ENCODE results near the gene NDUFS4.

DNA sequence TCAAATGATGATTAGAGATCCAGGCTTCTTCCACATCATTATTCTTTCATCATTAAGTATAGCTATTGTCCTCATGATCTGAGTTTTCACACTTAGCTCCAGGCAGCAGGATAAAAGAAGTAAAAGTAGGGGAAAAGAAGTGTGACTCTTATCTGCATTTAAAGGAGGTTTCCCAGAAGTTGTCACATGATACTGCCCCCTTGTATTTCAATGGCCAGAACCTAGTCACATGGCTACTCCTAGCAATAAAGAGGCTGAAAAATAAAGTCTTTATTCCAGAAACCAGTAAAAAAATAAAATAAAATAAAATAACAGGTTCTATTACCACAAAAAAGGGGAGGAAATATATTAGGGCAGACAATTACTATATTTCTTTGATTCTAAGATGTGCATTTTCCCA lies 5.3 kb upstream of the NDUFS4 start:
- TF ChIP-seq CTCF (IDR thresholded peaks at IDR 0.05; ENCODE audit: borderline replicate concordance, extremely low read depth, low read length, poor library complexity, severe bottlenecking) (no peak), EZH2 (IDR thresholded peaks at IDR 0.05; ENCODE audit: borderline replicate concordance, low read depth, low read length, severe bottlenecking) (no peak)

Measured in DND-41 (cell line).